Keratinocyte (primary cell): ENCODE measurements around the gene BLCAP. TPM values are rescaled to one million over a fixed set of nuclear protein-coding genes. Genes with fewer than 3 reads are reported as not detected.

Experiments
- DNase-seq: peaks from one replicate; pipeline ENCODE4 v3.0.0-alpha.2; 2011; ENCODE audit warnings: low read depth, missing footprints, low spot score
- FAIRE-seq: peaks from 2 replicates; lab custom pipeline; 2011; peaks lifted over from hg19 to GRCh38; lab: Jason Lieb, UNC
- H2AFZ ChIP-seq: 2 replicates; pipeline ENCODE4 v1.6.0; 2012; ENCODE audit warnings: low read length, control low read depth, inconsistent platforms; ENCODE audit not compliant: control insufficient read depth
- H3K27ac ChIP-seq: 2 replicates; pipeline ENCODE4 v1.5.1; 2011; ENCODE audit warnings: low read length; ENCODE audit not compliant: control insufficient read depth, insufficient read depth
- H3K27me3 ChIP-seq: 3 replicates; pipeline ENCODE4 v1.6.0; 2011; ENCODE audit warnings: low read length; ENCODE audit not compliant: control insufficient read depth, insufficient read depth; ENCODE audit errors: extremely low read depth
- H3K36me3 ChIP-seq, 2 experiments: 2 replicates in 1 of 2; 3 replicates in 1 of 2; pipeline ENCODE4 v1.5.1; 2011; ENCODE audit warnings: low read length in 2 of 2, mild to moderate bottlenecking in 1 of 2; ENCODE audit not compliant: control insufficient read depth in 2 of 2, insufficient read depth in 2 of 2; ENCODE audit errors: extremely low read depth in 1 of 2
- H3K4me1 ChIP-seq: 3 replicates; pipeline ENCODE4 v1.5.1; 2011; ENCODE audit warnings: low read length; ENCODE audit not compliant: control insufficient read depth, insufficient read depth; ENCODE audit errors: extremely low read depth
- H3K4me2 ChIP-seq: 3 replicates; pipeline ENCODE4 v1.6.0; 2011; ENCODE audit warnings: low read depth, low read length; ENCODE audit not compliant: control insufficient read depth, insufficient read depth; ENCODE audit errors: extremely low read depth
- H3K4me3 ChIP-seq, 3 experiments: fragments of 200-600 bp in 1 of 3; sonication (generic) in 1 of 3; 2 replicates in 2 of 3; 3 replicates in 1 of 3; pipeline ENCODE4 v1.5.1; 2011 to 2016; ENCODE audit warnings: low read length in 3 of 3, mild to moderate bottlenecking in 3 of 3, control low read depth in 2 of 3, inconsistent platforms in 1 of 3, low read depth in 1 of 3, mixed read lengths in 1 of 3, mixed run types in 1 of 3, moderate library complexity in 1 of 3; ENCODE audit not compliant: control insufficient read depth in 2 of 3, insufficient read depth in 2 of 3; ENCODE audit errors: extremely low read depth in 1 of 3
- H3K79me2 ChIP-seq: 2 replicates; pipeline ENCODE4 v1.6.0; 2012; ENCODE audit warnings: low read length; ENCODE audit not compliant: control insufficient read depth, insufficient read depth
- H3K9ac ChIP-seq: 3 replicates; pipeline ENCODE4 v1.6.0; 2011; ENCODE audit warnings: low read length; ENCODE audit not compliant: control insufficient read depth, insufficient read depth; ENCODE audit errors: extremely low read depth
- H3K9me1 ChIP-seq: 3 replicates; pipeline ENCODE4 v1.6.0; 2011; ENCODE audit warnings: low read length; ENCODE audit not compliant: control insufficient read depth, insufficient read depth; ENCODE audit errors: extremely low read depth
- H3K9me3 ChIP-seq: 2 replicates; pipeline ENCODE4 v1.5.1; 2012; ENCODE audit warnings: low read depth, low read length; ENCODE audit not compliant: control insufficient read depth
- H4K20me1 ChIP-seq: 3 replicates; pipeline ENCODE4 v1.6.0; 2011; ENCODE audit warnings: low read length; ENCODE audit not compliant: control insufficient read depth, insufficient read depth; ENCODE audit errors: extremely low read depth
- CTCF ChIP-seq, 3 experiments: IDR thresholded peaks in 1 of 3; conservative IDR thresholded peaks in 1 of 3; optimal IDR thresholded peaks in 1 of 3; 2 replicates in 2 of 3; 3 replicates in 1 of 3; pipeline versions ENCODE3 to v1.5.1; 2011; ENCODE audit warnings: low read length in 3 of 3, mild to moderate bottlenecking in 3 of 3, moderate library complexity in 2 of 3, control low read depth in 1 of 3, inconsistent platforms in 1 of 3; ENCODE audit not compliant: insufficient read depth in 2 of 3; ENCODE audit errors: extremely low read depth in 1 of 3
- EZH2 ChIP-seq: IDR thresholded peaks from one replicate; pipeline ENCODE4 v1.6.1; 2012; ENCODE audit warnings: inconsistent platforms, mild to moderate bottlenecking, low read length, moderate library complexity
- dilution Hi-C: fragments of 300-500 bp; cut with MboI; formaldehyde crosslinking; loops from one replicate; pipeline ENCODE4 v1.7.0; 2020; ENCODE audit warnings: low sequenced_read_pairs; ENCODE audit not compliant: extremely low pct_ligation_motif_present
- polyA plus RNA-seq, 5 experiments: library from polyadenylated mRNA; depleted of rRNA in 3 of 5; stranded (reverse) in 3 of 5; stranded (forward) in 1 of 5; unstranded in 1 of 5; fragments of >200 nt; gene quantifications; 1 replicate in 1 of 5; 2 replicates in 3 of 5; 3 replicates in 1 of 5; pipeline versions ENCODE4 v1.2.1 to v1.2.3, GENCODE V29; 2011 to 2012; ENCODE audit warnings: missing spikeins in 2 of 5, low read depth in 1 of 5, low replicate concordance in 1 of 5

Gene BLCAP
- polyA plus RNA-seq, 1 donor (not counting 4 experiments of a cell fraction or from before 2014, with no cell fraction given), result 209 TPM

- DNase-seq (no peak), FAIRE-seq (no peak)
- TF ChIP-seq EZH2 (no peak), CTCF (optimal IDR thresholded peaks at IDR 0.05 in 1 of 3, IDR thresholded peaks at IDR 0.05 in 1 of 3, conservative IDR thresholded peaks at IDR 0.05 in 1 of 3; ENCODE audit: extremely low read depth in 1 of 3, insufficient read depth in 2 of 3, low read length in 3 of 3) (no peak)
- Histone ChIP-seq H3K27me3 (peaks cover 7% of the 10 kb centered on the region), H3K4me1 (no peaks in the 10 kb centered on the region), H3K9me3 (no peaks in the 10 kb centered on the region), H3K4me2 (no peak overlapping the region), H3K4me3 (no peak overlapping the region), H3K9me1 (no peaks in the 10 kb centered on the region), H4K20me1 (no peaks in the 10 kb centered on the region), H3K27ac (no peak overlapping the region), H3K79me2 (no peaks in the 10 kb centered on the region), H3K9ac (no peak overlapping the region), H2AFZ (no peak overlapping the region), H3K36me3 (no peaks in the 10 kb centered on the region)
- dilution Hi-C loops, result no loop called here
Observed at GRCh38 chr20:37547912-37548311, 20.2 kb upstream of the BLCAP start.

GRCh38 chr20:37545516-37545915 lies 17.8 kb upstream of the BLCAP start:
- Histone ChIP-seq H3K9me1 (no peaks in the 10 kb centered on the region), H3K36me3 (no peaks in the 10 kb centered on the region), H3K9me3 (no peaks in the 10 kb centered on the region), H3K79me2 (no peaks in the 10 kb centered on the region), H3K4me2 (no peak overlapping the region), H2AFZ (no peak overlapping the region), H4K20me1 (no peaks in the 10 kb centered on the region), H3K4me3 (no peak overlapping the region), H3K27ac (no peak overlapping the region), H3K4me1 (no peaks in the 10 kb centered on the region), H3K27me3 (peaks cover 7% of the 10 kb centered on the region), H3K9ac (no peak overlapping the region)
- dilution Hi-C loops, result no loop called here
- FAIRE-seq, result no peak
- TF ChIP-seq EZH2 (no peak), CTCF (optimal IDR thresholded peaks at IDR 0.05 in 1 of 3, IDR thresholded peaks at IDR 0.05 in 1 of 3, conservative IDR thresholded peaks at IDR 0.05 in 1 of 3; ENCODE audit: extremely low read depth in 1 of 3, insufficient read depth in 2 of 3, low read length in 3 of 3) (no peak)
- DNase-seq, result no peak
